Neural progenitor cell (in vitro differentiated cells): ENCODE measurements around the gene ZNF48. TPM values are rescaled to one million over a fixed set of nuclear protein-coding genes. Genes with fewer than 3 reads are reported as not detected.
A peak's percentile ranks its signal among the peaks of the same experiment; 100 is the strongest.

Experiments used
- DNase-seq: peaks from one replicate; pipeline ENCODE4 v3.0.0-alpha.2; 2016; ENCODE audit warnings: low spot score
- H2AFZ ChIP-seq: fragments of 200-600 bp; sonication (generic); replicated peaks from 2 replicates; pipeline ENCODE4 v1.6.1; 2016; ENCODE audit warnings: antibody characterized with exemption
- H3F3A ChIP-seq: fragments of 200-600 bp; sonication (generic); 2 replicates; pipeline ENCODE4 v1.6.1; 2016; ENCODE audit warnings: antibody characterized with exemption, low read depth
- H3K27ac ChIP-seq: fragments of 200-600 bp; sonication (generic); 2 replicates; pipeline ENCODE4 v1.5.1; 2016; ENCODE audit warnings: mild to moderate bottlenecking
- H3K27me3 ChIP-seq: fragments of 200-600 bp; sonication (generic); 2 replicates; pipeline ENCODE4 v1.6.1; 2016; ENCODE audit warnings: mild to moderate bottlenecking, moderate library complexity
- H3K36me3 ChIP-seq: fragments of 200-600 bp; sonication (generic); 2 replicates; pipeline ENCODE4 v1.5.1; 2016
- H3K4me1 ChIP-seq: fragments of 200-600 bp; sonication (generic); 2 replicates; pipeline ENCODE4 v1.6.1; 2016; ENCODE audit warnings: mixed run types
- H3K4me2 ChIP-seq: fragments of 200-600 bp; sonication (generic); 2 replicates; pipeline ENCODE4 v1.6.1; 2016
- H3K4me3 ChIP-seq: fragments of 200-600 bp; sonication (generic); 2 replicates; pipeline ENCODE4 v1.5.1; 2016
- H3K79me2 ChIP-seq: fragments of 200-600 bp; sonication (generic); 2 replicates; pipeline ENCODE4 v1.6.1; 2016; ENCODE audit warnings: low read depth
- H3K9ac ChIP-seq: fragments of 200-600 bp; sonication (generic); 2 replicates; pipeline ENCODE4 v1.6.1; 2016
- H3K9me3 ChIP-seq: fragments of 200-600 bp; sonication (generic); 2 replicates; pipeline ENCODE4 v1.5.1; 2016; ENCODE audit warnings: low read depth
- H4K20me1 ChIP-seq: fragments of 200-600 bp; sonication (generic); 2 replicates; pipeline ENCODE4 v1.6.1; 2016; ENCODE audit warnings: low read depth
- H3K27ac Mint-ChIP-seq: 3 replicates; pipeline ENCODE4 v1.8.0; 2021; ENCODE audit warnings: mixed read lengths
- H3K27me3 Mint-ChIP-seq: 2 replicates; pipeline ENCODE4 v1.8.0; 2022; ENCODE audit warnings: low read depth, mild to moderate bottlenecking, inconsistent platforms, moderate library complexity, mixed read lengths; ENCODE audit not compliant: insufficient read depth
- H3K36me3 Mint-ChIP-seq: 3 replicates; pipeline ENCODE4 v1.8.0; 2021; ENCODE audit warnings: mixed read lengths
- H3K4me1 Mint-ChIP-seq: 3 replicates; pipeline ENCODE4 v1.8.0; 2021; ENCODE audit warnings: mixed read lengths
- H3K4me3 Mint-ChIP-seq: 3 replicates; pipeline ENCODE4 v1.8.0; 2021; ENCODE audit warnings: mild to moderate bottlenecking, moderate library complexity, mixed read lengths
- H3K9me3 Mint-ChIP-seq: 3 replicates; pipeline ENCODE4 v1.8.0; 2020; ENCODE audit warnings: mixed read lengths
- EZH2 ChIP-seq: fragments of 200-600 bp; sonication (generic); IDR thresholded peaks from 2 replicates; pipeline ENCODE4 v1.6.1; 2017; ENCODE audit warnings: antibody characterized with exemption, mild to moderate bottlenecking, moderate library complexity
- EZH2phosphoT487 ChIP-seq: fragments of 200-600 bp; sonication (generic); IDR thresholded peaks from 2 replicates; pipeline ENCODE4 v1.6.1; 2017; ENCODE audit warnings: antibody characterized with exemption
- total RNA-seq: library from RNA; depleted of rRNA; stranded (reverse); fragments of >200 nt; gene quantifications from 2 replicates; pipeline ENCODE4 v1.2.3, GENCODE V29; 2015; ENCODE audit warnings: low replicate concordance
- TF ChIP-seq, protein P1 (sequence below): fragments of 200-600 bp; sonication (generic); IDR thresholded peaks from 2 replicates; pipeline ENCODE4 v1.5.1; 2017; ENCODE audit warnings: antibody characterized with exemption, mild to moderate bottlenecking

Gene ZNF48
- total RNA-seq, 1 donor from 2014 or later, result 39.3 TPM

DNA sequence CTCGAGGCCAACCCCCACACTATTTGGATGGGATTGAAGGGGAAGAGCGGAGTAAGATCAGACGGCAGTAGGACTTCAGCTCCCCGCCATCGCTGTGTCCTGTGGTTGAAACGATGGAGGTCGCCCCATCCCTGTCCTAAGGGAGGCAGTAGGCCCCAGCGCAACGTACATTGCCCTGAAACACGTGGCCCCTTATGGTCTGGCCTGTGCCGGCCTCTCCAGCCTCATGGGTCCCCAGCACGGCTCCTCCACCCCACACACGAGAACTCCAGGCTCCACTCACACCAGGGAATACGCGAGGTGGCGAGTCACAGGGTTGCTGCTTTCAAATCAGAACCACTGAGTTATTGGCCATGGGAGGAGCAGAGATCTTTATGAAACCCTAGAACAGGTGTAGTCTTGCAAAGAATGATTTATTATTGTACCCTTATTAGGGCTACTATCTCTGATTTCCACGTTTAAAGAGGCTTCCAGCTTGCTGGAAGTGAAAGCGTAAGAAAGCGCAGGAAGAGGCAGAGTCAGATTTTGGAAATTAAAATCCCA, 35.3 kb downstream of the ZNF48 start:
- DNase-seq, result no peak
- TF ChIP-seq EZH2 (no peak), EZH2phosphoT487 (peak; percentile 36)
- TF ChIP-seq, protein P1, sequence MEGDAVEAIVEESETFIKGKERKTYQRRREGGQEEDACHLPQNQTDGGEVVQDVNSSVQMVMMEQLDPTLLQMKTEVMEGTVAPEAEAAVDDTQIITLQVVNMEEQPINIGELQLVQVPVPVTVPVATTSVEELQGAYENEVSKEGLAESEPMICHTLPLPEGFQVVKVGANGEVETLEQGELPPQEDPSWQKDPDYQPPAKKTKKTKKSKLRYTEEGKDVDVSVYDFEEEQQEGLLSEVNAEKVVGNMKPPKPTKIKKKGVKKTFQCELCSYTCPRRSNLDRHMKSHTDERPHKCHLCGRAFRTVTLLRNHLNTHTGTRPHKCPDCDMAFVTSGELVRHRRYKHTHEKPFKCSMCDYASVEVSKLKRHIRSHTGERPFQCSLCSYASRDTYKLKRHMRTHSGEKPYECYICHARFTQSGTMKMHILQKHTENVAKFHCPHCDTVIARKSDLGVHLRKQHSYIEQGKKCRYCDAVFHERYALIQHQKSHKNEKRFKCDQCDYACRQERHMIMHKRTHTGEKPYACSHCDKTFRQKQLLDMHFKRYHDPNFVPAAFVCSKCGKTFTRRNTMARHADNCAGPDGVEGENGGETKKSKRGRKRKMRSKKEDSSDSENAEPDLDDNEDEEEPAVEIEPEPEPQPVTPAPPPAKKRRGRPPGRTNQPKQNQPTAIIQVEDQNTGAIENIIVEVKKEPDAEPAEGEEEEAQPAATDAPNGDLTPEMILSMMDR, result peak; percentile 10
- H3K79me2 ChIP-seq, result peaks cover 31% of the 10 kb centered on the region
- no peak overlapping the region for H3K4me3 ChIP-seq
- peak overlapping the region; percentile 49 for H3K4me2 ChIP-seq
- no peak overlapping the region for H3K9ac ChIP-seq
- Mint-ChIP-seq H3K27me3 (peaks cover 5% of the 10 kb centered on the region), H3K4me3 (no peak overlapping the region), H3K27ac (no peak overlapping the region), H3K9me3 (no peaks in the 10 kb centered on the region), H3K4me1 (peaks cover 5% of the 10 kb centered on the region), H3K36me3 (peaks cover 11% of the 10 kb centered on the region)
- peak overlapping the region; percentile 87 for H2AFZ ChIP-seq
- H3K27ac ChIP-seq, result no peak overlapping the region
- peaks cover 12% of the 10 kb centered on the region for H3K4me1 ChIP-seq
- H3F3A ChIP-seq, result peaks cover 15% of the 10 kb centered on the region
- H3K9me3 ChIP-seq, result no peaks in the 10 kb centered on the region
- peaks cover 7% of the 10 kb centered on the region for H3K27me3 ChIP-seq
- H3K36me3 ChIP-seq, result no peaks in the 10 kb centered on the region
- no peaks in the 10 kb centered on the region for H4K20me1 ChIP-seq

DNA sequence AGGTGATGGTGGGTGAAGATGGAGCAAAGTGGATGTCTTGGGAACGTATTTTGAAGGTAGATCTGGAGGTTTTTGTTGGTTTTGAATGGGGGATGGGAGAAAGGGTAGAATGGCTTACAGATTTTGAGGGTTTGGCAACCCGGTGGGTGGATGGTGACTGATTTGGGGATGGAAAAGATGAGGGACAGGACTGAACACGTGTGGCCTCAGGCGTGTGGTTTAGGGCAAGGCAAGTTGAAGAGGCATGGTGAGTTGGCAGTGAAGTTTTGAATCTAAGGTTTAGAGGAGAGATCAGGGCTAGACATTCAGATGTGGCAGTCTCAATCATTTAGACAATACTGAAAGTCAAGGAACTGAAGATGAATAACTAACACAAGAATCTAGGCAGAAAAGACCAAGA, 39.6 kb downstream of the ZNF48 start:
- H3K4me1 ChIP-seq, result peaks cover 4% of the 10 kb centered on the region
- no peaks in the 10 kb centered on the region for H3K9me3 ChIP-seq
- H3K27me3 ChIP-seq, result peaks cover 7% of the 10 kb centered on the region
- TF ChIP-seq EZH2phosphoT487 (no peak), EZH2 (no peak)
- no peaks in the 10 kb centered on the region for H3K79me2 ChIP-seq
- no peak overlapping the region for H2AFZ ChIP-seq
- no peak overlapping the region for H3K27ac ChIP-seq
- H3K4me3 ChIP-seq, result no peak overlapping the region
- H3K9ac ChIP-seq, result no peak overlapping the region
- H3K4me2 ChIP-seq, result no peak overlapping the region
- Mint-ChIP-seq H3K27me3 (peaks cover 6% of the 10 kb centered on the region), H3K4me3 (no peak overlapping the region), H3K4me1 (no peaks in the 10 kb centered on the region), H3K27ac (no peak overlapping the region), H3K9me3 (no peaks in the 10 kb centered on the region), H3K36me3 (no peaks in the 10 kb centered on the region)
- H4K20me1 ChIP-seq, result no peaks in the 10 kb centered on the region
- peaks cover 10% of the 10 kb centered on the region for H3F3A ChIP-seq
- H3K36me3 ChIP-seq, result no peaks in the 10 kb centered on the region
- DNase-seq, result no peak

- H3K4me2 ChIP-seq, result no peak overlapping the region
- H3K36me3 Mint-ChIP-seq, result no peaks in the 10 kb centered on the region
- no peaks in the 10 kb centered on the region for H3K9me3 Mint-ChIP-seq
- TF ChIP-seq EZH2, result no peak
- no peak for TF ChIP-seq EZH2phosphoT487
- TF ChIP-seq, protein P1, result no peak
- H3F3A ChIP-seq, result no peaks in the 10 kb centered on the region
- H3K4me1 Mint-ChIP-seq, result no peaks in the 10 kb centered on the region
- H4K20me1 ChIP-seq, result no peaks in the 10 kb centered on the region
- no peaks in the 10 kb centered on the region for H3K9me3 ChIP-seq
- peaks cover 8% of the 10 kb centered on the region for H3K27me3 Mint-ChIP-seq
- H2AFZ ChIP-seq, result no peak overlapping the region
- H3K27ac ChIP-seq, result no peak overlapping the region
- no peaks in the 10 kb centered on the region for H3K36me3 ChIP-seq
- H3K79me2 ChIP-seq, result no peaks in the 10 kb centered on the region
- H3K4me1 ChIP-seq, result no peaks in the 10 kb centered on the region
- DNase-seq, result no peak
- peaks cover 7% of the 10 kb centered on the region for H3K27me3 ChIP-seq
- H3K9ac ChIP-seq, result no peak overlapping the region
- no peak overlapping the region for H3K27ac Mint-ChIP-seq
- H3K4me3 Mint-ChIP-seq, result no peak overlapping the region
- no peak overlapping the region for H3K4me3 ChIP-seq
Measured at GRCh38 chr16:30437511-30438046, 42.4 kb downstream of the ZNF48 start.

- TF ChIP-seq EZH2phosphoT487, result no peak
- TF ChIP-seq EZH2, result no peak
- Mint-ChIP-seq H3K36me3 (peaks cover 9% of the 10 kb centered on the region), H3K27ac (no peak overlapping the region), H3K9me3 (no peaks in the 10 kb centered on the region), H3K4me1 (peaks cover 6% of the 10 kb centered on the region), H3K27me3 (peaks cover 8% of the 10 kb centered on the region), H3K4me3 (no peak overlapping the region)
- Histone ChIP-seq H3K9me3 (no peaks in the 10 kb centered on the region), H3K36me3 (no peaks in the 10 kb centered on the region), H3F3A (peaks cover 2% of the 10 kb centered on the region), H3K4me2 (no peak overlapping the region), H3K9ac (no peak overlapping the region), H3K4me3 (no peak overlapping the region), H3K4me1 (no peaks in the 10 kb centered on the region), H2AFZ (no peak overlapping the region), H3K27me3 (no peaks in the 10 kb centered on the region), H3K27ac (no peak overlapping the region), H4K20me1 (no peaks in the 10 kb centered on the region), H3K79me2 (no peaks in the 10 kb centered on the region)
- no peak for DNase-seq
Measured at GRCh38 chr16:30438835-30439234, 43.6 kb downstream of the ZNF48 start.
